ENCODE measurements around the gene ZNF610. TPM values are rescaled to one million over a fixed set of nuclear protein-coding genes. Genes with fewer than 3 reads are reported as not detected.

ZNF610 gene
- total RNA-seq, 1 experiment from 2014 or later: 6.4 TPM

GRCh38 chr19:52343548-52343947 is 7.5 kb downstream of the ZNF610 start:
- Histone ChIP-seq H3T11ph (ENCODE audit: low read length) (no peak overlapping the region), H3K23me2 (ENCODE audit: insufficient read length, low read depth, low read length, poor library complexity, severe bottlenecking) (no peaks in the 10 kb centered on the region), H2BK15ac (ENCODE audit: low read depth, low read length) (no peak overlapping the region), H3K79me1 (ENCODE audit: insufficient read depth, low read depth, low read length, poor library complexity, severe bottlenecking) (no peaks in the 10 kb centered on the region), H4K5ac (ENCODE audit: insufficient read length, low read depth, low read length) (no peak overlapping the region), H3K14ac (ENCODE audit: insufficient read depth, low read length) (no peak overlapping the region), H3K9me3 (ENCODE audit: control insufficient read depth, low read depth, low read length) (no peaks in the 10 kb centered on the region), H2AK5ac (ENCODE audit: insufficient read length, low read length) (no peak overlapping the region), H2BK20ac (ENCODE audit: low read depth, low read length, poor library complexity, severe bottlenecking) (no peak overlapping the region), H3K4ac (ENCODE audit: low read depth, low read length) (no peak overlapping the region), H3K27me3 (ENCODE audit: insufficient read depth, low read length) (no peaks in the 10 kb centered on the region), H3K23ac (ENCODE audit: insufficient read length, low read depth, low read length) (no peak overlapping the region), H2BK12ac (ENCODE audit: insufficient read length, low read depth, low read length) (no peak overlapping the region), H3K9ac (ENCODE audit: extremely low read depth, insufficient read length, low read length) (no peak overlapping the region), H3K56ac (ENCODE audit: insufficient read length, low read depth, low read length) (no peak overlapping the region), H2BK120ac (ENCODE audit: low read depth, low read length, poor library complexity, severe bottlenecking) (no peak overlapping the region), H4K8ac (replicated peaks; ENCODE audit: insufficient read length, low read depth, low read length) (no peak overlapping the region), H3K4me1 (ENCODE audit: insufficient read depth, low read length) (no peaks in the 10 kb centered on the region), H3K4me2 (ENCODE audit: insufficient read depth, insufficient read length, low read length) (no peak overlapping the region), H2BK5ac (ENCODE audit: insufficient read length, low read length) (no peak overlapping the region), H2AFZ (ENCODE audit: low read length) (no peak overlapping the region), H3K79me2 (ENCODE audit: insufficient read depth, low read length) (no peaks in the 10 kb centered on the region), H4K20me1 (ENCODE audit: control insufficient read depth, insufficient read depth, insufficient read length) (no peaks in the 10 kb centered on the region), H3K18ac (ENCODE audit: insufficient read length, low read depth, low read length) (no peak overlapping the region), H4K91ac (ENCODE audit: insufficient read length, low read depth, low read length) (no peak overlapping the region), H3K27ac (ENCODE audit: insufficient read length, low read depth, low read length) (no peak overlapping the region)
- TF ChIP-seq CTCF (conservative IDR thresholded peaks at IDR 0.05): peak; percentile 87
- Mint-ChIP-seq H3K27me3 (ENCODE audit: low read depth) (no peaks in the 10 kb centered on the region; the same call in 1 of the 2 replicates), H3K4me1 (peaks cover 0 to 2% of the 10 kb centered on the region in 2 experiments; a peak in 2 of 4 replicates), H3K27ac (peak overlapping the region in 2 of 3 experiments; percentile 76 to 82; a peak in 1 of 7 replicates), H3K4me3 (no peak overlapping the region), H3K9me3 (peaks cover 3 to 16% of the 10 kb centered on the region in 2 experiments), H3K36me3 (ENCODE audit: insufficient read depth in 1 of 3, low read depth in 3 of 3) (peaks cover 11 to 25% (median 21%) of the 10 kb centered on the region in 3 experiments)
- no CpG with 5 or more reads among the region's 8 CpGs for WGBS (ENCODE audit: extremely low coverage, insufficient read length, low lambda C conversion rate)
- peak; percentile 85 for DNase-seq
